ENCODE data around the gene KDM4C.

DNA sequence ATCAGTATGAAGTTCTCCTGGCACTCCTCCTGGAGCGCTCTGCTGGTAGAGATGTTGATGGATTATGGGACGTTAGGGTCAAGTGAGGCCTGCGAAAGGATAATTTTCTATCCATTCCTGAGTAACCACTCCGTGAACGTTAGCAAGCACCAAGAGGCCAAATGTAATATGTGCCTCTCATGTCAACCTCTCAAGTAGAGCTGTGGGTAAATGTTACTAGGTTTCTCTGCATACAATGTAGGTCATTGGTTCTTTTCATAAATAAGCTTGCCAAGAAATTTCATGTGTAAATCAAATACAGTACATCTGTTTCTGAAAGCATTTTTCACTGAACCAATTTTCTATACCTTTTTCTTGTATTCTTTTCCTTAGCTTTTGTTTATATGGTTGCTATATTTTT lies 126.3 kb downstream of the KDM4C start:
- TF ChIP-seq ZFX (IDR thresholded peaks at IDR 0.05) (no peak), POLR2AphosphoS5 (IDR thresholded peaks at IDR 0.05; ENCODE audit: low read depth, low read length) (no peak), YY1 (IDR thresholded peaks at IDR 0.05; ENCODE audit: extremely low read depth, insufficient replicate concordance, low read depth, low read length) (no peak), EZH2 (IDR thresholded peaks at IDR 0.05) (no peak), POLR2A (IDR thresholded peaks at IDR 0.05; ENCODE audit: borderline replicate concordance, extremely low read depth, insufficient read depth, insufficient read length) (no peak), SIN3A (IDR thresholded peaks at IDR 0.05; ENCODE audit: low read depth) (no peak), FOSL1 (IDR thresholded peaks at IDR 0.05; ENCODE audit: low read depth) (no peak), EZH2phosphoT487 (IDR thresholded peaks at IDR 0.05; ENCODE audit: borderline replicate concordance) (no peak), JUND (IDR thresholded peaks at IDR 0.05) (no peak), RAD21 (IDR thresholded peaks at IDR 0.05; ENCODE audit: low read depth) (no peak)
- TF ChIP-seq, protein P1, sequence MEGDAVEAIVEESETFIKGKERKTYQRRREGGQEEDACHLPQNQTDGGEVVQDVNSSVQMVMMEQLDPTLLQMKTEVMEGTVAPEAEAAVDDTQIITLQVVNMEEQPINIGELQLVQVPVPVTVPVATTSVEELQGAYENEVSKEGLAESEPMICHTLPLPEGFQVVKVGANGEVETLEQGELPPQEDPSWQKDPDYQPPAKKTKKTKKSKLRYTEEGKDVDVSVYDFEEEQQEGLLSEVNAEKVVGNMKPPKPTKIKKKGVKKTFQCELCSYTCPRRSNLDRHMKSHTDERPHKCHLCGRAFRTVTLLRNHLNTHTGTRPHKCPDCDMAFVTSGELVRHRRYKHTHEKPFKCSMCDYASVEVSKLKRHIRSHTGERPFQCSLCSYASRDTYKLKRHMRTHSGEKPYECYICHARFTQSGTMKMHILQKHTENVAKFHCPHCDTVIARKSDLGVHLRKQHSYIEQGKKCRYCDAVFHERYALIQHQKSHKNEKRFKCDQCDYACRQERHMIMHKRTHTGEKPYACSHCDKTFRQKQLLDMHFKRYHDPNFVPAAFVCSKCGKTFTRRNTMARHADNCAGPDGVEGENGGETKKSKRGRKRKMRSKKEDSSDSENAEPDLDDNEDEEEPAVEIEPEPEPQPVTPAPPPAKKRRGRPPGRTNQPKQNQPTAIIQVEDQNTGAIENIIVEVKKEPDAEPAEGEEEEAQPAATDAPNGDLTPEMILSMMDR (IDR thresholded peaks at IDR 0.05 in 2 of 3, conservative IDR thresholded peaks at IDR 0.05 in 1 of 3; ENCODE audit: borderline replicate concordance in 1 of 3, insufficient read depth in 1 of 3, low read depth in 2 of 3, low read length in 2 of 3), result no peak
- TF ChIP-seq, protein P2, sequence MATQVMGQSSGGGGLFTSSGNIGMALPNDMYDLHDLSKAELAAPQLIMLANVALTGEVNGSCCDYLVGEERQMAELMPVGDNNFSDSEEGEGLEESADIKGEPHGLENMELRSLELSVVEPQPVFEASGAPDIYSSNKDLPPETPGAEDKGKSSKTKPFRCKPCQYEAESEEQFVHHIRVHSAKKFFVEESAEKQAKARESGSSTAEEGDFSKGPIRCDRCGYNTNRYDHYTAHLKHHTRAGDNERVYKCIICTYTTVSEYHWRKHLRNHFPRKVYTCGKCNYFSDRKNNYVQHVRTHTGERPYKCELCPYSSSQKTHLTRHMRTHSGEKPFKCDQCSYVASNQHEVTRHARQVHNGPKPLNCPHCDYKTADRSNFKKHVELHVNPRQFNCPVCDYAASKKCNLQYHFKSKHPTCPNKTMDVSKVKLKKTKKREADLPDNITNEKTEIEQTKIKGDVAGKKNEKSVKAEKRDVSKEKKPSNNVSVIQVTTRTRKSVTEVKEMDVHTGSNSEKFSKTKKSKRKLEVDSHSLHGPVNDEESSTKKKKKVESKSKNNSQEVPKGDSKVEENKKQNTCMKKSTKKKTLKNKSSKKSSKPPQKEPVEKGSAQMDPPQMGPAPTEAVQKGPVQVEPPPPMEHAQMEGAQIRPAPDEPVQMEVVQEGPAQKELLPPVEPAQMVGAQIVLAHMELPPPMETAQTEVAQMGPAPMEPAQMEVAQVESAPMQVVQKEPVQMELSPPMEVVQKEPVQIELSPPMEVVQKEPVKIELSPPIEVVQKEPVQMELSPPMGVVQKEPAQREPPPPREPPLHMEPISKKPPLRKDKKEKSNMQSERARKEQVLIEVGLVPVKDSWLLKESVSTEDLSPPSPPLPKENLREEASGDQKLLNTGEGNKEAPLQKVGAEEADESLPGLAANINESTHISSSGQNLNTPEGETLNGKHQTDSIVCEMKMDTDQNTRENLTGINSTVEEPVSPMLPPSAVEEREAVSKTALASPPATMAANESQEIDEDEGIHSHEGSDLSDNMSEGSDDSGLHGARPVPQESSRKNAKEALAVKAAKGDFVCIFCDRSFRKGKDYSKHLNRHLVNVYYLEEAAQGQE (IDR thresholded peaks at IDR 0.05; ENCODE audit: low read depth), result no peak
- TF ChIP-seq, protein P3, sequence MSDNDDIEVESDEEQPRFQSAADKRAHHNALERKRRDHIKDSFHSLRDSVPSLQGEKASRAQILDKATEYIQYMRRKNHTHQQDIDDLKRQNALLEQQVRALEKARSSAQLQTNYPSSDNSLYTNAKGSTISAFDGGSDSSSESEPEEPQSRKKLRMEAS (IDR thresholded peaks at IDR 0.05), result no peak
